ENCODE results near the gene GSTO2.

The GSTO2 gene

GRCh38 chr10:104288355-104288754 lies 19.4 kb downstream of the GSTO2 start:
- DNase-seq: no peak

- DNase-seq: peak; percentile 94
Observed at GRCh38 chr10:104291439-104291951, 22.5 kb downstream of the GSTO2 start.

- DNase-seq: no peak
Observed at GRCh38 chr10:104293011-104293410, 24.0 kb downstream of the GSTO2 start.

- DNase-seq: no peak
Observed at GRCh38 chr10:104293781-104294321, 24.9 kb downstream of the GSTO2 start.

- DNase-seq: no peak
Observed at GRCh38 chr10:104296687-104297436, 27.9 kb downstream of the GSTO2 start.

- DNase-seq: peak; percentile 45
Observed at GRCh38 chr10:104297697-104298660, 29.0 kb downstream of the GSTO2 start.

- DNase-seq: no peak
Observed at GRCh38 chr10:104299031-104299904, 30.3 kb downstream of the GSTO2 start.

GRCh38 chr10:104300002-104300735 lies 31.2 kb downstream of the GSTO2 start:
- no peak for DNase-seq

GRCh38 chr10:104300736-104301292 lies 31.8 kb downstream of the GSTO2 start:
- peak; percentile 31 for DNase-seq

GRCh38 chr10:104301907-104302690 lies 33.1 kb downstream of the GSTO2 start:
- DNase-seq: no peak

GRCh38 chr10:104303594-104304355 lies 34.8 kb downstream of the GSTO2 start:
- no peak for DNase-seq

- no peak for DNase-seq
Observed at GRCh38 chr10:104304356-104304745, 35.4 kb downstream of the GSTO2 start.

- DNase-seq: no peak
Observed at GRCh38 chr10:104304927-104305326, 35.9 kb downstream of the GSTO2 start.

- DNase-seq: no peak
Observed at GRCh38 chr10:104306897-104307296, 37.9 kb downstream of the GSTO2 start.

- DNase-seq: no peak
Observed at GRCh38 chr10:104307576-104308438, 38.8 kb downstream of the GSTO2 start.

- peak; percentile 48 for DNase-seq
Observed at GRCh38 chr10:104308439-104308903, 39.5 kb downstream of the GSTO2 start.

GRCh38 chr10:104309980-104310978 lies 41.3 kb downstream of the GSTO2 start:
- no peak for DNase-seq

All from CD4-positive, alpha-beta T cell treated with Interleukin-17A for 4 hours (primary cell).